ENCODE measurements around the gene KLHL17. TPM values are rescaled to one million over a fixed set of nuclear protein-coding genes. Genes with fewer than 3 reads are reported as not detected.

The KLHL17 gene
- total and polyA plus RNA-seq, 9 of the 15 experiments (the other 6 are each of a cell fraction or from before 2014, with no cell fraction given) = 0.14 to 84.8 (median 13.0) TPM

- TF ChIP-seq ZBTB7A (IDR thresholded peaks at IDR 0.05; ENCODE audit: borderline replicate concordance, control insufficient read depth, low read depth, low read length) = no peak
- TF ChIP-seq TBP (optimal IDR thresholded peaks at IDR 0.05; ENCODE audit: low read depth, low read length) = no peak
- no peak for TF ChIP-seq SMAD1 (IDR thresholded peaks at IDR 0.05; ENCODE audit: low read depth, low read length, partially characterized antibody)
- no peak for TF ChIP-seq HDAC2 (IDR thresholded peaks at IDR 0.05)
- TF ChIP-seq TFAP4 (CRISPR knock-in tag; IDR thresholded peaks at IDR 0.05; ENCODE audit: borderline replicate concordance) = peak; percentile 7; the same call in 1 of the 2 replicates
- no peak for TF ChIP-seq SAFB2 (IDR thresholded peaks at IDR 0.05; ENCODE audit: borderline replicate concordance, low read depth, low read length, severe bottlenecking)
- no peak for TF ChIP-seq THRAP3 (IDR thresholded peaks at IDR 0.05; ENCODE audit: borderline replicate concordance)
- no peak for TF ChIP-seq GATAD2B (IDR thresholded peaks at IDR 0.05; ENCODE audit: borderline replicate concordance)
Measured at GRCh38 chr1:959731-960362, 537 bp upstream of the KLHL17 start (continued).

- Histone ChIP-seq H3K27ac (ENCODE audit: extremely low read depth, low read depth, low read length) (peak overlapping the region; percentile 71; the same call in 1 of the 3 replicates), H3K4me2 (ENCODE audit: insufficient read depth, low read length) (peak overlapping the region; percentile 79), H3K9me1 (ENCODE audit: control insufficient read depth, insufficient read depth, low read length) (no peaks in the 10 kb centered on the region), H3K9ac (ENCODE audit: insufficient read depth in 1 of 2, low read depth in 2 of 2, low read length in 2 of 2) (peak overlapping the region; percentile 68 to 94; a peak in 3 of 4 replicates), H4K20me1 (replicated peaks; ENCODE audit: control insufficient read depth, insufficient read depth, low read length) (peaks cover 5% of the 10 kb centered on the region), H3K4me1 (replicated peaks in 1 of 2; ENCODE audit: control insufficient read depth in 2 of 2, insufficient read depth in 2 of 2, low read length in 2 of 2) (peaks cover 19 to 84% of the 10 kb centered on the region in 2 experiments), H3K27me3 (ENCODE audit: control insufficient read depth in 2 of 2, insufficient read depth in 2 of 2, low read length in 2 of 2) (no peaks in the 10 kb centered on the region), H3K36me3 (ENCODE audit: control insufficient read depth, insufficient read depth, low read length) (peaks cover 59% of the 10 kb centered on the region), H3K79me2 (ENCODE audit: control insufficient read depth, insufficient read depth, low read length) (peaks cover 41% of the 10 kb centered on the region), H2AFZ (ENCODE audit: low read depth, low read length) (peak overlapping the region; percentile 65), H3K4me3 (peak overlapping the region; percentile 72), H3K9me3 (replicated peaks; ENCODE audit: control insufficient read depth, insufficient read depth, low read depth, low read length) (no peaks in the 10 kb centered on the region)
- no TSS peak for BruUV-seq (replicated peaks)
- FAIRE-seq = peak; percentile 35
- intact Hi-C loops (cut with micrococcal nuclease) (no loop called here), in situ Hi-C loops (cut with MboI) (no loop called here)
- ChIA-PET CTCF (ENCODE audit: low intra/inter-chr PET ratio) (interaction anchor here (0.8 kb wide), 1 partner anchor 57 kb away, joined by 4 read pairs; no protein-coding TSS in a partner anchor), POLR2A (interaction anchor here (0.6 to 1.3 kb wide), 2 partner anchors 41 to 110 kb away, joined by 3 read pairs; no protein-coding TSS in a partner anchor)
- DNase-seq (ENCODE audit: extremely low read depth in 1 of 4, low spot score in 3 of 4) = peak; percentile 50 to 77 (median 72)
- ATAC-seq = peak; percentile 16; the same call in 2 of the 3 replicates
- 45% methylated on average over 32 of the region's 56 CpGs for WGBS (ENCODE audit: insufficient coverage, low coverage, missing lambda C conversion rate)
- TF ChIP-seq TAF9B (IDR thresholded peaks at IDR 0.05; ENCODE audit: partially characterized antibody) (no peak), DIDO1 (tag; IDR thresholded peaks at IDR 0.05; ENCODE audit: low read depth) (no peak), ZBTB7A (IDR thresholded peaks at IDR 0.05; ENCODE audit: borderline replicate concordance, control insufficient read depth, low read depth, low read length) (peak; percentile 71), ZNF583 (CRISPR knock-in tag; IDR thresholded peaks at IDR 0.05) (no peak), MCM7 (IDR thresholded peaks at IDR 0.05) (no peak), E2F6 (IDR thresholded peaks at IDR 0.05; ENCODE audit: borderline replicate concordance in 1 of 2, extremely low read depth in 1 of 2, insufficient read depth in 1 of 2, insufficient read length in 1 of 2, low read depth in 1 of 2, low read length in 1 of 2, poor library complexity in 1 of 2, severe bottlenecking in 1 of 2) (peak; percentile 95 to 97), CBFB (CRISPR knock-in tag; IDR thresholded peaks at IDR 0.05) (no peak), GTF2B (IDR thresholded peaks at IDR 0.05; ENCODE audit: extremely low read depth, insufficient read length) (no peak), TEAD1 (CRISPR knock-in tag; IDR thresholded peaks at IDR 0.05) (peak in 1 of 2 experiments; percentile 36; a peak in 1 of 4 replicates)
Measured at GRCh38 chr1:961132-961669, 817 bp downstream of the KLHL17 start.
